22Rv1 (cell line): ENCODE results near the gene CYB561D2.

Experiments
- CTCF ChIP-seq: fragments of 450-650 bp; IDR thresholded peaks from 2 replicates; pipeline ENCODE4 v1.5.1; 2017; ENCODE audit warnings: mild to moderate bottlenecking
- ZFX ChIP-seq: fragments of 450-650 bp; IDR thresholded peaks from 2 replicates; pipeline ENCODE4 v1.6.1; 2017; ENCODE audit warnings: antibody characterized with exemption, borderline replicate concordance

- TF ChIP-seq CTCF (no peak), ZFX (no peak)
Measured at GRCh38 chr3:50350213-50350526, 492 bp upstream of the CYB561D2 start.
